ELR (cell line): Measurements from ENCODE around the gene ANKMY2.
A peak's percentile ranks its signal among the peaks of the same experiment; 100 is the strongest.

Experiments used
- DNase-seq: peaks from one replicate; pipeline ENCODE4 v3.0.0-alpha.2; 2015; ENCODE audit warnings: low read depth

The ANKMY2 gene

GRCh38 chr7:16579216-16579615, 66.3 kb downstream of the ANKMY2 start:
- DNase-seq, result no peak

GRCh38 chr7:16571941-16572340, 73.6 kb downstream of the ANKMY2 start:
- DNase-seq, result no peak

- DNase-seq, result peak; percentile 74
Measured at GRCh38 chr7:16564909-16565426, 80.6 kb downstream of the ANKMY2 start.

- DNase-seq, result no peak
Measured at GRCh38 chr7:16564023-16564380, 81.6 kb downstream of the ANKMY2 start.

GRCh38 chr7:16563281-16564022, 82.1 kb downstream of the ANKMY2 start:
- peak; percentile 29 for DNase-seq

GRCh38 chr7:16562456-16563220, 82.9 kb downstream of the ANKMY2 start:
- DNase-seq, result no peak

- DNase-seq, result no peak
Measured at GRCh38 chr7:16561943-16562342, 83.6 kb downstream of the ANKMY2 start.

GRCh38 chr7:16559497-16560179, 85.9 kb downstream of the ANKMY2 start:
- peak; percentile 28 for DNase-seq

- no peak for DNase-seq
Measured at GRCh38 chr7:16558761-16559302, 86.7 kb downstream of the ANKMY2 start.

- no peak for DNase-seq
Measured at GRCh38 chr7:16556359-16556758, 89.2 kb downstream of the ANKMY2 start.

GRCh38 chr7:16554518-16555236, 90.9 kb downstream of the ANKMY2 start:
- DNase-seq, result no peak

GRCh38 chr7:16550671-16551070, 94.9 kb downstream of the ANKMY2 start:
- DNase-seq, result no peak
